HepG2 (cell line): ENCODE data around the gene DBN1. TPM values are rescaled to one million over a fixed set of nuclear protein-coding genes. Genes with fewer than 3 reads are reported as not detected.
"Not testable (repeated sequence)": the region's sequence is repeated elsewhere in the genome, so short reads cannot be mapped to it uniquely, and the experiment has no call there.

ENCODE experiments used
- ATAC-seq: fragments of 200-7000 bp; cut with Tn5 transposase; 3 replicates; pipeline ENCODE4 v1.9.1; 2020; ENCODE audit warnings: mild to moderate bottlenecking, moderate library complexity
- BruUV-seq: library from RNA; stranded (reverse); fragments of 400-500 nt; replicated peaks from 2 replicates; lab custom pipeline; 2021; lab: Mats Ljungman, UMichigan
- CTCF ChIA-PET: fragments of 300-600 bp; formaldehyde crosslinking; extraction: SDS; loops from one replicate; lab custom pipeline; 2021; ENCODE audit warnings: low total read pairs, inconsistent platforms, low intra/inter-chr PET ratio; lab: Yijun Ruan, JAX
- POLR2A ChIA-PET: fragments of 350-600 bp; sonication (Branson Sonifier 250); formaldehyde crosslinking; loops from one replicate; lab custom pipeline; 2020; ENCODE audit warnings: antibody characterized with exemption, inconsistent platforms; lab: Yijun Ruan, JAX
- DNase-seq: peaks from one replicate; pipeline ENCODE4 v3.0.0-alpha.2; 2015; ENCODE audit warnings: low spot score
- FAIRE-seq: peaks from 3 replicates; lab custom pipeline; 2011; peaks lifted over from hg19 to GRCh38; lab: Jason Lieb, UNC
- H2AFZ ChIP-seq: one replicate; pipeline ENCODE4 v1.6.1; 2011; ENCODE audit warnings: low read length, inconsistent platforms
- H3K27ac ChIP-seq: fragments of 300-600 bp; 3 replicates; pipeline ENCODE4 v1.8.0; 2011; ENCODE audit warnings: mixed run types, mild to moderate bottlenecking, mixed read lengths, low read length, inconsistent platforms; ENCODE audit not compliant: insufficient read depth; ENCODE audit errors: extremely low read length
- H3K27me3 ChIP-seq, 2 experiments: fragments of 200-600 bp in 1 of 2; 2 replicates in 1 of 2; 3 replicates in 1 of 2; pipeline versions ENCODE4 v1.6.0 to v1.8.0; 2011; ENCODE audit warnings: low read length in 2 of 2, mild to moderate bottlenecking in 2 of 2, moderate library complexity in 2 of 2, inconsistent platforms in 1 of 2; ENCODE audit not compliant: insufficient read depth in 2 of 2, control insufficient read depth in 1 of 2
- H3K36me3 ChIP-seq, 2 experiments: fragments of 200-600 bp in 1 of 2; replicated peaks in 1 of 2; 2 replicates in 1 of 2; 3 replicates in 1 of 2; pipeline versions ENCODE4 v1.5.1 to v1.8.0; 2011; ENCODE audit warnings: low read length in 2 of 2, inconsistent platforms in 1 of 2; ENCODE audit not compliant: insufficient read depth in 2 of 2, control insufficient read depth in 1 of 2
- H3K4me1 ChIP-seq: 2 replicates; pipeline ENCODE4 v1.5.1; 2012; ENCODE audit warnings: low read length, inconsistent platforms; ENCODE audit not compliant: insufficient read depth
- H3K4me2 ChIP-seq: 2 replicates; pipeline ENCODE4 v1.6.0; 2011; ENCODE audit warnings: low read depth, low read length, inconsistent platforms
- H3K4me3 ChIP-seq, 3 experiments: fragments of 200-600 bp in 1 of 3; sonication (generic), shearing (Covaris generic) in 1 of 3; replicated peaks in 1 of 3; 2 replicates each; pipeline ENCODE4 v1.5.1; 2011 to 2016; ENCODE audit warnings: low read length in 3 of 3, inconsistent platforms in 2 of 3, low read depth in 2 of 3, mild to moderate bottlenecking in 2 of 3, control low read depth in 1 of 3, mixed read lengths in 1 of 3; ENCODE audit not compliant: insufficient read depth in 1 of 3
- H3K79me2 ChIP-seq: one replicate; pipeline ENCODE4 v1.6.1; 2011; ENCODE audit warnings: low read length, inconsistent platforms; ENCODE audit not compliant: insufficient read depth
- H3K9ac ChIP-seq: 2 replicates; pipeline ENCODE4 v1.6.0; 2011; ENCODE audit warnings: mild to moderate bottlenecking, low read depth, low read length, inconsistent platforms; ENCODE audit not compliant: insufficient read depth
- H3K9me3 ChIP-seq: 2 replicates; pipeline ENCODE4 v1.5.1; 2012; ENCODE audit warnings: mild to moderate bottlenecking, low read length
- H4K20me1 ChIP-seq: 2 replicates; pipeline ENCODE4 v1.6.0; 2011; ENCODE audit warnings: inconsistent platforms, mild to moderate bottlenecking, low read length, moderate library complexity; ENCODE audit not compliant: insufficient read depth
- E2F1 ChIP-seq: sonication (generic); formaldehyde crosslinking; IDR thresholded peaks from 2 replicates; pipeline ENCODE4 v1.5.0; 2020; ENCODE audit warnings: missing genetic modification reagents
- FOXK1 ChIP-seq: sonication (generic); formaldehyde crosslinking; IDR thresholded peaks from 2 replicates; pipeline ENCODE4 v1.4.0; 2020; ENCODE audit warnings: low read depth, missing genetic modification reagents, borderline replicate concordance
- FOXM1 ChIP-seq: sonication (generic); formaldehyde crosslinking; IDR thresholded peaks from 2 replicates; pipeline ENCODE4 v1.5.0; 2020; ENCODE audit warnings: missing genetic modification reagents
- GMEB1 ChIP-seq: sonication (generic); formaldehyde crosslinking; IDR thresholded peaks from 2 replicates; pipeline ENCODE4 v1.5.1; 2020; ENCODE audit warnings: missing genetic modification reagents, mild to moderate bottlenecking, borderline replicate concordance
- HOXA3 ChIP-seq: sonication (generic); formaldehyde crosslinking; IDR thresholded peaks from 2 replicates; pipeline ENCODE4 v1.5.0; 2020; ENCODE audit warnings: missing genetic modification reagents
- IRF2 ChIP-seq: IDR thresholded peaks from 2 replicates; pipeline ENCODE4 v1.6.1; 2018; ENCODE audit warnings: missing genetic modification reagents, missing compliant biosample characterization
- ISL2 ChIP-seq: sonication (generic); formaldehyde crosslinking; IDR thresholded peaks from 2 replicates; pipeline ENCODE4 v1.5.0; 2020; ENCODE audit warnings: missing genetic modification reagents
- MED8 ChIP-seq: sonication (generic); formaldehyde crosslinking; IDR thresholded peaks from 2 replicates; pipeline ENCODE4 v1.8.1; 2023; ENCODE audit warnings: mild to moderate bottlenecking, missing genetic modification reagents; ENCODE audit not compliant: insufficient replicate concordance
- PRPF4 ChIP-seq: fragments of 200-400 bp; formaldehyde crosslinking; IDR thresholded peaks from 2 replicates; pipeline ENCODE4 v1.6.1; 2016; ENCODE audit warnings: low read length, low read depth; ENCODE audit not compliant: poor library complexity, severe bottlenecking
- REXO4 ChIP-seq: sonication (generic); formaldehyde crosslinking; IDR thresholded peaks from 2 replicates; pipeline ENCODE4 v1.8.0; 2022; ENCODE audit warnings: missing genetic modification reagents, mild to moderate bottlenecking, borderline replicate concordance
- ZFP36L1 ChIP-seq: sonication (generic); formaldehyde crosslinking; IDR thresholded peaks from 2 replicates; pipeline ENCODE4 v1.8.0; 2022; ENCODE audit warnings: mild to moderate bottlenecking, missing genetic modification reagents, moderate library complexity
- ZNF121 ChIP-seq: sonication (generic); formaldehyde crosslinking; IDR thresholded peaks from 2 replicates; pipeline ENCODE4 v1.5.0; 2020; ENCODE audit warnings: mild to moderate bottlenecking, missing genetic modification reagents
- ZNF225 ChIP-seq: sonication (generic); formaldehyde crosslinking; IDR thresholded peaks from 2 replicates; pipeline ENCODE4 v1.4.0; 2020; ENCODE audit warnings: mild to moderate bottlenecking, missing genetic modification reagents
- ZNF44 ChIP-seq: sonication (generic); formaldehyde crosslinking; IDR thresholded peaks from 2 replicates; pipeline ENCODE4 v1.5.1; 2020; ENCODE audit warnings: mild to moderate bottlenecking, missing genetic modification reagents
- WGBS: methylation state at CpG from one replicate; pipeline ENCODE4 v1.1.6; 2017; ENCODE audit warnings: low lambda C conversion rate; 5-methylcytosine and 5-hydroxymethylcytosine counted together
- in situ Hi-C: cut with HindIII; loops from 2 replicates; pipeline ENCODE4 v1.10.0; 2017; ENCODE audit warnings: low pct_unique_long_range_greater_than_20kb; ENCODE audit not compliant: extremely low pct_ligation_motif_present
- intact Hi-C: fragments of 100-400 bp; cut with micrococcal nuclease; formaldehyde crosslinking; loops from one replicate; pipeline ENCODE4 v1.10.0; 2022; ENCODE audit not compliant: unreplicated experiment
- polyA plus RNA-seq, 8 experiments: library from polyadenylated mRNA; depleted of rRNA in 3 of 8; stranded (reverse) in 7 of 8; unstranded in 1 of 8; fragments of >200 nt; fragmentation: Illumina TruSeq in 4 of 8; extraction: Trizol in 4 of 8; gene quantifications; 2 replicates each; pipeline versions ENCODE4 v1.2.1 to v1.2.3, GENCODE V29; 2011 to 2016; ENCODE audit warnings: low read depth in 4 of 8, missing spikeins in 1 of 8, mixed read lengths in 1 of 8; ENCODE audit not compliant: insufficient read depth in 1 of 8
- total RNA-seq, 5 experiments: library from RNA; depleted of rRNA; stranded (reverse); fragments of >200 nt; fragmentation: Illumina TruSeq; extraction: Trizol; gene quantifications; 2 replicates each; pipeline ENCODE4 v1.2.3, GENCODE V29; 2016; ENCODE audit warnings: low read depth in 1 of 5

DBN1 gene
- total and polyA plus RNA-seq, 2 of the 13 experiments (the other 11 are each of a cell fraction or from before 2014, with no cell fraction given), result 27.0 to 37.3 TPM

- H2AFZ ChIP-seq, BruUV-seq, H3K27ac ChIP-seq, H3K4me3 ChIP-seq, in situ Hi-C loops, H4K20me1 ChIP-seq, H3K4me1 ChIP-seq, H3K27me3 ChIP-seq, H3K9me3 ChIP-seq, CTCF ChIA-PET, intact Hi-C loops, H3K79me2 ChIP-seq, POLR2A ChIA-PET, H3K9ac ChIP-seq, FAIRE-seq, H3K4me2 ChIP-seq, DNase-seq, ATAC-seq: not testable (repeated sequence)
- 0 out of 2 replicates have a peak, but pooled peaks have one; percentile 10 for TF ChIP-seq ZNF121
- WGBS, result 100% methylated on average over 3 of the region's 3 CpGs
- peaks cover 13 to 14% of the 10 kb centered on the region in 2 experiments; a peak in 4 of 5 replicates for H3K36me3 ChIP-seq
These were observed 12.3 kb upstream of the DBN1 start for GRCh38 chr5:177485753-177486152.

- Histone ChIP-seq H3K27me3 (no peaks in the 10 kb centered on the region), H3K36me3 (peaks cover 7 to 10% of the 10 kb centered on the region in 2 experiments; a peak in 4 of 5 replicates), H3K4me3 (no peak overlapping the region), H3K27ac (no peak overlapping the region), H3K79me2 (no peaks in the 10 kb centered on the region), H3K9me3 (no peaks in the 10 kb centered on the region), H3K4me1 (no peaks in the 10 kb centered on the region), H3K4me2 (no peak overlapping the region), H2AFZ (no peak overlapping the region), H3K9ac (no peak overlapping the region), H4K20me1 (no peaks in the 10 kb centered on the region)
- POLR2A ChIA-PET, result no interaction called here
- intact Hi-C loops, result no loop called here
- BruUV-seq, result no TSS peak
- CTCF ChIA-PET, result no interaction called here
- ATAC-seq, result no peak
- 81% methylated on average over 10 of the region's 13 CpGs for WGBS
- in situ Hi-C loops, result no loop called here
- DNase-seq, result no peak
- no peak for FAIRE-seq
- TF ChIP-seq ZNF225 (CRISPR knock-in tag) (no peak), REXO4 (CRISPR knock-in tag) (no peak), FOXM1 (CRISPR knock-in tag) (no peak), GMEB1 (no peak), ZFP36L1 (CRISPR knock-in tag) (no peak), ISL2 (no peak), HOXA3 (CRISPR knock-in tag) (no peak), MED8 (CRISPR knock-in tag) (no peak), IRF2 (CRISPR knock-in tag) (no peak), FOXK1 (CRISPR knock-in tag) (no peak), ZNF44 (no peak), E2F1 (CRISPR knock-in tag) (no peak), PRPF4 (no peak)
These were observed 11.6 kb upstream of the DBN1 start for GRCh38 chr5:177484902-177485549.
